IPS-15b (cell line): ENCODE measurements around the gene AKT1S1.

Experiments
- H3K27me3 ChIP-seq: one replicate; pipeline ENCODE4 v1.6.1; 2013; ENCODE audit warnings: low read length; ENCODE audit not compliant: control insufficient read depth, insufficient read depth
- H3K36me3 ChIP-seq: one replicate; pipeline ENCODE4 v1.6.1; 2013; ENCODE audit warnings: low read length; ENCODE audit not compliant: control insufficient read depth, insufficient read depth
- H3K4me1 ChIP-seq: one replicate; pipeline ENCODE4 v1.6.1; 2013; ENCODE audit warnings: mild to moderate bottlenecking, low read length; ENCODE audit not compliant: control insufficient read depth, insufficient read depth
- H3K4me3 ChIP-seq: one replicate; pipeline ENCODE4 v1.5.1; 2013; ENCODE audit warnings: low read depth, low read length
- H3K9ac ChIP-seq: one replicate; pipeline ENCODE4 v1.6.1; 2013; ENCODE audit warnings: low read depth, mild to moderate bottlenecking, low read length
- H3K9me3 ChIP-seq: one replicate; pipeline ENCODE4 v1.6.1; 2013; ENCODE audit warnings: mild to moderate bottlenecking, low read length; ENCODE audit not compliant: control insufficient read depth, insufficient read depth

Gene AKT1S1

GRCh38 chr19:49840736-49841249, 36.4 kb downstream of the AKT1S1 start:
- Histone ChIP-seq H3K36me3 (peaks cover 24% of the 10 kb centered on the region), H3K9me3 (no peaks in the 10 kb centered on the region), H3K9ac (no peak overlapping the region), H3K27me3 (no peaks in the 10 kb centered on the region), H3K4me3 (no peak overlapping the region), H3K4me1 (no peaks in the 10 kb centered on the region)

DNA sequence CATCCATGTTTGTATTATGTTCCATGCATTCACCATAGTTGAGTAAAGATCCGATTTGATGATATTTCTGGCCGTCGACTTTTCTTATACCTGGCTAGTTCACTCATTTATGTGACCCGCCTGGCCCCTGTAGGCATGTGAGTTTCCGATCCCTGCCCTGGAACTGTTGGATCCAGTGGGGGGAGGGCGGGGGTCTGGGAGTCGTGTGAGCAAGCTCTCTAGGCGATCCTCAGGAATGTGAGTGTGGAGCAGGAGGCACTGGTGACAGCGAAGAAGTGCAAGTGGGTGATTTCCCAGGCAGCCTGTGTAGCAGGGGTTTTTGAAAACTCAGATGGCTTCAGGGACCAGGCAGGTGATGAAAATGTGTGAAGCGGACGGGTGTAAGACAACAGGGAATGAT, 36.8 kb downstream of the AKT1S1 start:
- no peaks in the 10 kb centered on the region for H3K9me3 ChIP-seq
- peaks cover 27% of the 10 kb centered on the region for H3K36me3 ChIP-seq
- no peak overlapping the region for H3K9ac ChIP-seq
- no peak overlapping the region for H3K4me3 ChIP-seq
- H3K4me1 ChIP-seq = no peaks in the 10 kb centered on the region
- H3K27me3 ChIP-seq = no peaks in the 10 kb centered on the region

DNA sequence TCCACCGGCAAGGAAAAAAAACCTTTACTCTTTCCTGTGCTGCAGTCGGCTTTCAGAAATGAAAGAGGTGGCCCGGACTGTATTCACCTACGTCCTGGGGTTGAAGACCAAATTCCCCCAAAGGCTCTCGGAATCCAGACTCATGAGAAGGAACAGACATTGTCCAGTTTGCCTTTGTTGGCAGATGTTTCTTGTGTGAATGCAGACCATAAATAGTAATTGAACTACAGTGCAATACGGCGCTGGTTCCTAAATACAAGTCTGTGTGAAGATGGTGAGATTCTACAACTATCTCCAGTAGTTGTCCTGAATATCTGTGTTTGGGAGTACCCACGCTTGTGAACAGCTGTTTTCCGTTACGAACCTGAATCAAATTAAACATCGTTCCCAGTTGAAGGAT, 37.4 kb downstream of the AKT1S1 start:
- no peaks in the 10 kb centered on the region for H3K9me3 ChIP-seq
- H3K27me3 ChIP-seq = no peaks in the 10 kb centered on the region
- H3K36me3 ChIP-seq = peaks cover 33% of the 10 kb centered on the region
- H3K4me3 ChIP-seq = no peak overlapping the region
- no peak overlapping the region for H3K9ac ChIP-seq
- no peaks in the 10 kb centered on the region for H3K4me1 ChIP-seq

DNA sequence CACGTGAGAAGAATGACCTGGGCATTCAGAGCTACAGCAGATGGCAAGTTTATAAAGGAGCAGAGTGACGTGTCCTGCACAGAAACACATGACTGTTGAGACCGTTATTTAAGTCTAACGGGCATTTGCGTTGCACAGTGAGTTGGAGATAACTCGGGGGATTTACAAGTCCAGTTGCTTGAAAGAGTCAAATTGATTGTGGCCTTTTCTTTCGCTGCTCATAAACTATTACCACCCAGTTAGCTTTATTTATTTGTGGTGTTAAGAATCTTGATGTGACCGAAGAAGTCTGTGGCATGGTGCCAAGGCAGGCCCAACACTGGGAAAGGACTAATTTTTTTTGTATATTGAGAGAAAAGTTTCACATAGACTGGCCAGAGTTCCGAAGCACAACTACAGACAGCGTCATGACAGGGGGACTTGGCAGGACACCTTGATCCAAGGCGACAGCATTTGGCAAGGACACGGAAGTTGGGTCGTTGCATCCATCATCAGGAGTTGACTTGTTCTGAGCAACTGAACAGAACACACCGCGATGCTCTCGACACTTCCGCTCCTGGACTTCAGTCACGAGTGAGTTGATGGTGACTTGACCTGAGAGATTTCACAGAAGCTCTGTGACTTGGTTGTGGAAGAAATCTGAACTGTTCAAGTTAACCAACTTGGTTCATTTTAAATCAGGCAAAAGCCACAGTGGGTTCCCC, 38.1 kb downstream of the AKT1S1 start:
- Histone ChIP-seq H3K36me3 (peaks cover 39% of the 10 kb centered on the region), H3K27me3 (no peaks in the 10 kb centered on the region), H3K4me3 (no peak overlapping the region), H3K4me1 (no peaks in the 10 kb centered on the region), H3K9ac (no peak overlapping the region), H3K9me3 (no peaks in the 10 kb centered on the region)

GRCh38 chr19:49837425-49837824, 39.7 kb downstream of the AKT1S1 start:
- Histone ChIP-seq H3K4me1 (no peaks in the 10 kb centered on the region), H3K9me3 (no peaks in the 10 kb centered on the region), H3K36me3 (peaks cover 46% of the 10 kb centered on the region), H3K27me3 (no peaks in the 10 kb centered on the region), H3K4me3 (no peak overlapping the region), H3K9ac (no peak overlapping the region)

GRCh38 chr19:49837009-49837310, 40.2 kb downstream of the AKT1S1 start:
- Histone ChIP-seq H3K36me3 (peaks cover 49% of the 10 kb centered on the region), H3K4me3 (no peak overlapping the region), H3K4me1 (no peaks in the 10 kb centered on the region), H3K27me3 (no peaks in the 10 kb centered on the region), H3K9ac (no peak overlapping the region), H3K9me3 (no peaks in the 10 kb centered on the region)

DNA sequence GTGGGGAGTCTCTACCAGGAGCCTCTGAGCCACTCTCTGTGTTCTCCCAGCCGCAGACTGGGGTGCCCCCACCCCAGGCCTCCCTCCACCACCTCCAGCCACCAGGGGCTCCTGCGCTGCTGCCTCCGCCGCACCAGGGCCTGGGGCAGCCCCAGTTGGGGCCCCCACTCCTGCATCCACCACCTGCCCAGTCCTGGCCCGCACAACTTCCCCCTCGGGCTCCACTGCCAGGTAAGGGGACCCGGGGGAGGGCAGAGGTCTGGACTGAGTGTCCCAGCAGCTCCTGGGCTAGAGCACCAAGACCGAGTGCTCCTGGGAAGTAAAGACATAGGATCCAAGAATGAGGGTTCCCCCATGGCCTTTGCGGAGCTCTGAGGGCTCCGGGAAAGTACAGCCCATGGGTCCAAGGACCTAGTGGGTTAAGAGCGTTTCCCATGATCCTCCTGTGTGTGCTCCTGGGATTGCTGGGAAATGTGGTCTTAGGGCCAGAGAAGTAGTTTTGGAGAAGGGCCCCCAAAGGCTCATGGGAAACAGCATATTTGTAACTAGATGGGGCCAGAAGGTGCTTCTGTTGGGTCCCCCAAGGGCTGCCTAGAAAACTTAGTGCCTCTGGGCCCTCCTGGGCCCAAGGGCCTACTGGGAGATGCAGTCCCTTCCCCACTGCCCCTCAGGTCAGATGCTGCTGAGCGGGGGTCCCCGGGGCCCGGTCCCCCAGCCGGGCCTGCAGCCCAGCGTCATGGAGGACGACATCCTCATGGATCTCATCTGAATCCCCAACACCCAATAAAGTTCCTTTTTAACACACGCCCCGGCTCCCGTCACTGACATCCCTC, 40.8 kb downstream of the AKT1S1 start:
- no peaks in the 10 kb centered on the region for H3K9me3 ChIP-seq
- peaks cover 52% of the 10 kb centered on the region for H3K36me3 ChIP-seq
- H3K4me3 ChIP-seq = no peak overlapping the region
- H3K27me3 ChIP-seq = no peaks in the 10 kb centered on the region
- H3K9ac ChIP-seq = no peak overlapping the region
- no peaks in the 10 kb centered on the region for H3K4me1 ChIP-seq

DNA sequence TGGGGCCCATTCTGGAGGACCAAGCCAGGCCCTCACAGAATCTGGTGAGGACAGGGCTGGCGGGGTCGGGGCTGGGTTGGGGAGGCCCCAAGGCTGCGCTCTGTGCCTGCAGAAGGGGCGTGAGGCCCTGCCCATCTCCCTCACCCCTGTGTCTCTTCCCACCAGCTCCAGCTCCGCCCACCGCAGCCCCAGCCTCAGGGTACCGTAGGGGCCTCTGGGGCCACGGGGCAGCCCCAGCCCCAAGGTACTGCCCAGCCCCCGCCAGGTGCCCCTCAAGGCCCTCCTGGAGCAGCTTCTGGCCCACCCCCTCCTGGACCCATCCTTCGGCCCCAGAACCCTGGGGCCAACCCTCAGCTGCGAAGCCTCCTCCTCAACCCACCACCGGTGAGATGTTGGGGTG, 41.6 kb downstream of the AKT1S1 start:
- Histone ChIP-seq H3K27me3 (no peaks in the 10 kb centered on the region), H3K36me3 (peaks cover 60% of the 10 kb centered on the region), H3K9me3 (no peaks in the 10 kb centered on the region), H3K9ac (no peak overlapping the region), H3K4me3 (no peak overlapping the region), H3K4me1 (no peaks in the 10 kb centered on the region)

- Histone ChIP-seq H3K9ac (no peak overlapping the region), H3K27me3 (no peaks in the 10 kb centered on the region), H3K4me1 (no peaks in the 10 kb centered on the region), H3K36me3 (peaks cover 64% of the 10 kb centered on the region), H3K4me3 (no peak overlapping the region), H3K9me3 (no peaks in the 10 kb centered on the region)
Observed at GRCh38 chr19:49833599-49833998, 43.6 kb downstream of the AKT1S1 start.

- no peak overlapping the region for H3K9ac ChIP-seq
- peaks cover 58% of the 10 kb centered on the region for H3K36me3 ChIP-seq
- no peaks in the 10 kb centered on the region for H3K9me3 ChIP-seq
- H3K4me3 ChIP-seq = no peak overlapping the region
- no peaks in the 10 kb centered on the region for H3K27me3 ChIP-seq
- no peaks in the 10 kb centered on the region for H3K4me1 ChIP-seq
Observed at GRCh38 chr19:49832556-49832955, 44.6 kb downstream of the AKT1S1 start.

DNA sequence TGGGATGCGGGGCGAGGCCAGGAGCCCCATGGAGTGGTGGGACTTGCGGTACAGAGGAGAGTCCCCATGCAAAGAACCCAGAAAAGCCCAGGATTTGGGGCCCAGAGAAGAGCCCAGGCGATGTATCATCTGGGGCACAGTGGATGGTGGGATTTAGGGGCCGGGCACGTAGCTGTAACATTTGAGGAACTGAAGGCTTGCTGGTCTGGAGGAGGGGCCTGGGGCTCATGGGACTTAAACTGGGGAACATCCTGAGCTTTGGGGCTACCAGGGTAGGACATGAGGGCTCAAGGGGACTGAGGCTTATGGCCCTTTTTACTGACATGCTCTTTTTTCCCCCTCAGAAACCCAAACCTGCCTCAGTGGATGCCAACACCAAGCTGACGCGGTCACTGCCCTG, 45.6 kb downstream of the AKT1S1 start:
- H3K36me3 ChIP-seq = peaks cover 51% of the 10 kb centered on the region
- H3K4me1 ChIP-seq = no peaks in the 10 kb centered on the region
- no peaks in the 10 kb centered on the region for H3K27me3 ChIP-seq
- no peak overlapping the region for H3K9ac ChIP-seq
- H3K4me3 ChIP-seq = no peak overlapping the region
- H3K9me3 ChIP-seq = no peaks in the 10 kb centered on the region

GRCh38 chr19:49830766-49831165, 46.4 kb downstream of the AKT1S1 start:
- Histone ChIP-seq H3K4me1 (no peaks in the 10 kb centered on the region), H3K9me3 (no peaks in the 10 kb centered on the region), H3K9ac (no peak overlapping the region), H3K27me3 (no peaks in the 10 kb centered on the region), H3K4me3 (no peak overlapping the region), H3K36me3 (peaks cover 48% of the 10 kb centered on the region)
